Muscle of leg (tissue), 11 donors: Measurements from ENCODE around the gene ZBTB24. TPM values are rescaled to one million over a fixed set of nuclear protein-coding genes. Genes with fewer than 3 reads are reported as not detected.

Source experiments
- DNase-seq: peaks from one replicate; pipeline ENCODE4 v3.0.0; 2013
- H3K27ac ChIP-seq: one replicate; pipeline ENCODE4 v1.5.1; 2013; ENCODE audit warnings: mild to moderate bottlenecking, low read length, control low read depth
- H3K27me3 ChIP-seq: one replicate; pipeline ENCODE4 v1.6.1; 2013; ENCODE audit warnings: low read length; ENCODE audit not compliant: control insufficient read depth, insufficient read depth
- H3K36me3 ChIP-seq: one replicate; pipeline ENCODE4 v1.6.1; 2013; ENCODE audit warnings: low read length; ENCODE audit not compliant: control insufficient read depth, insufficient read depth
- H3K4me1 ChIP-seq: one replicate; pipeline ENCODE4 v1.6.1; 2013; ENCODE audit warnings: low read length; ENCODE audit not compliant: control insufficient read depth, insufficient read depth
- H3K4me3 ChIP-seq: one replicate; pipeline ENCODE4 v1.5.1; 2013; ENCODE audit warnings: low read length, control low read depth
- H3K9me3 ChIP-seq: replicated peaks from 2 replicates; pipeline ENCODE4 v1.6.1; 2013; ENCODE audit warnings: low read depth, low read length; ENCODE audit not compliant: control insufficient read depth
- WGBS: methylation state at CpG from one replicate; pipeline ENCODE4 v1.1.5; 2013; ENCODE audit warnings: missing lambda C conversion rate; ENCODE audit not compliant: insufficient coverage; 5-methylcytosine and 5-hydroxymethylcytosine counted together
- polyA plus RNA-seq, 8 donors: library from polyadenylated mRNA; unstranded; fragments of 120-200 nt; gene quantifications; one replicate each; pipeline versions ENCODE4 v1.2.1 to v1.2.3, GENCODE V29; 2013; ENCODE audit warnings: inconsistent platforms in 1 of 8, low replicate concordance in 1 of 8; ENCODE audit not compliant: insufficient read length in 8 of 8, insufficient read depth in 1 of 8
- total RNA-seq: library from RNA; stranded (reverse); fragments of 120-200 nt; gene quantifications from one replicate; pipeline ENCODE4 v1.2.4, GENCODE V29; 2013

ZBTB24 gene
- total and polyA plus RNA-seq, 9 donors: 4.4 to 6.2 (median 4.8) TPM

DNA sequence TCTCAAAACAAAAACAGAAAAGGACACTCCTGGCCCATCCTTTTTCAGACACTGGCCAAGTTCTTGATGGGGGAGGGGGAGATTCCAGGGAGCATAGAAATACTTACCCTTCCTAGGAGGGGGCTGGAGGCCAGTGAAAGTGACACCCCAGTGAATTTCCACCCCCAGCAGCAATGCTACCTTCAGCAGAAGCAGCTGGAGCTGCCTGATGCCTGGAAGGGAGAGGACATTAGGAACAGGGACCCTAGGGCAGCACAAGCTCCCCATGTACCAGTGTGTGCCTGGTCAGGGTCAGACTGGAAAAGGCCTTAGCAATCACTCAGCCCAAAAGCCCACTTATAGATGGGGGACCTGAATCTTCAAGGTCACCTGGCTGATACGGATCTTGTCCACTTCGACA is 29.9 kb downstream of the ZBTB24 start:
- Histone ChIP-seq H3K27me3 (no peaks in the 10 kb centered on the region), H3K9me3 (no peaks in the 10 kb centered on the region), H3K36me3 (peaks cover 35% of the 10 kb centered on the region), H3K4me1 (peaks cover 44% of the 10 kb centered on the region), H3K4me3 (no peak overlapping the region), H3K27ac (no peak overlapping the region)
- DNase-seq: no peak
- no CpG with 5 or more reads among the region's 2 CpGs for WGBS

- Histone ChIP-seq H3K4me3 (no peak overlapping the region), H3K27ac (no peak overlapping the region), H3K9me3 (no peaks in the 10 kb centered on the region), H3K36me3 (peaks cover 37% of the 10 kb centered on the region), H3K4me1 (peaks cover 44% of the 10 kb centered on the region), H3K27me3 (no peaks in the 10 kb centered on the region)
- DNase-seq: no peak
- 88% methylated on average over 9 of the region's 9 CpGs for WGBS
These were observed 30.8 kb downstream of the ZBTB24 start for GRCh38 chr6:109452181-109452580.

DNA sequence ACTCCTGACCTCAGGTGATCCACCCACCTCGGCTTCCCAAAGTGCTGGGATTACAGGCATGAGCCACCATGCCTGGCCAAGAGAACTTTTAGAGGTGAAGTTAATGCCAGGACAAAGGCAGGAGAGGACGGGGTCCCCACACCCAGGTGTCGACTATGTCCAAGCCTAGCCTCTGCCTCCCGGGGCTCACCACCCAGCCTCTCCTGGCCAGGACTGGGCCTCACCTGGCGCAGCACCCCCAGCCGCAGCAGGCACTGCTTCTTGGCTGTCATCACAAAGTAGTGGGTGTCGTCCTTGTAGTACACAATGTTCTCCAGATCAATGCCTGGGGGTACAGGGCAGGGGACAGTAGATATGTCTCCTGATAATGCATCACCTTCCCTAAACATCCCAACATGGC is 31.6 kb downstream of the ZBTB24 start:
- H3K27ac ChIP-seq: no peak overlapping the region
- DNase-seq: no peak
- H3K36me3 ChIP-seq: peaks cover 45% of the 10 kb centered on the region
- whole genome bisulfite sequencing: 93% methylated on average over 5 of the region's 7 CpGs
- no peaks in the 10 kb centered on the region for H3K27me3 ChIP-seq
- H3K4me1 ChIP-seq: peaks cover 36% of the 10 kb centered on the region
- no peak overlapping the region for H3K4me3 ChIP-seq
- no peaks in the 10 kb centered on the region for H3K9me3 ChIP-seq

- Histone ChIP-seq H3K4me1 (peaks cover 31% of the 10 kb centered on the region), H3K36me3 (peaks cover 51% of the 10 kb centered on the region), H3K9me3 (no peaks in the 10 kb centered on the region), H3K4me3 (no peak overlapping the region), H3K27ac (no peak overlapping the region), H3K27me3 (no peaks in the 10 kb centered on the region)
- DNase-seq: peak; percentile 21
- WGBS: no CpG with 5 or more reads among the region's 3 CpGs
These were observed 32.2 kb downstream of the ZBTB24 start for GRCh38 chr6:109450801-109451200.

- H3K4me1 ChIP-seq: peaks cover 29% of the 10 kb centered on the region
- H3K9me3 ChIP-seq: no peaks in the 10 kb centered on the region
- H3K4me3 ChIP-seq: no peak overlapping the region
- H3K27ac ChIP-seq: no peak overlapping the region
- WGBS: 88% methylated on average over 16 of the region's 16 CpGs
- H3K36me3 ChIP-seq: peaks cover 58% of the 10 kb centered on the region
- H3K27me3 ChIP-seq: no peaks in the 10 kb centered on the region
- DNase-seq: no peak
These were observed 33.0 kb downstream of the ZBTB24 start for GRCh38 chr6:109449795-109450673.

GRCh38 chr6:109449064-109449794 is 33.8 kb downstream of the ZBTB24 start:
- H3K27ac ChIP-seq: no peak overlapping the region
- peaks cover 21% of the 10 kb centered on the region for H3K4me1 ChIP-seq
- H3K9me3 ChIP-seq: no peaks in the 10 kb centered on the region
- no peaks in the 10 kb centered on the region for H3K27me3 ChIP-seq
- no peak for DNase-seq
- WGBS: 77% methylated on average over 16 of the region's 19 CpGs
- peaks cover 66% of the 10 kb centered on the region for H3K36me3 ChIP-seq
- H3K4me3 ChIP-seq: no peak overlapping the region

- Histone ChIP-seq H3K27me3 (no peaks in the 10 kb centered on the region), H3K27ac (no peak overlapping the region), H3K36me3 (peaks cover 73% of the 10 kb centered on the region), H3K4me1 (peaks cover 15% of the 10 kb centered on the region), H3K9me3 (no peaks in the 10 kb centered on the region), H3K4me3 (no peak overlapping the region)
- 57% methylated on average over 4 of the region's 7 CpGs for WGBS
- no peak for DNase-seq
These were observed 34.4 kb downstream of the ZBTB24 start for GRCh38 chr6:109448615-109449014.

DNA sequence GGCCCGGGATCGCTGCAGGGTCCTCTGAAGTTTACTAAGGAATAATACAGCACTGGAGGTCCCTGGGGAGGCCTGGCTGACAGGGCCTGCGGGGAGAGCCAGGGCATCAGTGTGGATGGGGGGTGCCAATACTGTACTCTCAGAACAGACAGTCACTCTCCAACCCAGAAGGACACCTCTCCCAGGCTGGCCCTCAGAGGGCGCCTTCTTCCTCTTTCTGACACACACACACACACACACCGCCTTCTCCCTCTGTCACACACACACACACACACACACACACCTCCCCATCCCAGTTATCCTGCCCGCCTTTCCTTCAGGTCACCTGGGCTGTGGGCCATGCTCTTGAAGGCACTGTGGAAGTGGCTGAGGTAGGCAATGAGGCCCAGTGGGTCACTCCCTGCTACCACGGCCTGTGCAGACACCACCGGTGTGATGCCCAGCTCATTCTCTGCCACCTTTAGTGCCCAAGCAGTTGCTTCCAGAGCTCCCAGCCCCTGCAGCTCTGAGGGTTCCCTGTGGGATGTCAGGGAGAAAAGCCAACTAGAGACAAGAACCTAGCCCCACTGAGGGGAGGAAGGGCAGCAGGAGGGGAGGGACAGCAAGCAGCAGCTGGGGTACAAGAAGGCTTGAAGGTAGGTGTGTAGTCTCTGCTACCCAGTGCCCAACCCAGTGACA is 35.0 kb downstream of the ZBTB24 start:
- no peak overlapping the region for H3K4me3 ChIP-seq

GRCh38 chr6:109447087-109447486 is 35.9 kb downstream of the ZBTB24 start:
- H3K27ac ChIP-seq: no peak overlapping the region
- no peak for DNase-seq
- no peaks in the 10 kb centered on the region for H3K27me3 ChIP-seq
- peaks cover 77% of the 10 kb centered on the region for H3K36me3 ChIP-seq
- no peaks in the 10 kb centered on the region for H3K9me3 ChIP-seq
- no peak overlapping the region for H3K4me3 ChIP-seq
- peaks cover 7% of the 10 kb centered on the region for H3K4me1 ChIP-seq
- 82% methylated on average over 8 of the region's 10 CpGs for WGBS

More for the DNA sequence above, 35.0 kb downstream of the ZBTB24 start:
- Histone ChIP-seq H3K27ac (no peak overlapping the region), H3K27me3 (no peaks in the 10 kb centered on the region), H3K9me3 (no peaks in the 10 kb centered on the region), H3K4me1 (peaks cover 9% of the 10 kb centered on the region), H3K36me3 (peaks cover 74% of the 10 kb centered on the region)
- DNase-seq: no peak
- WGBS: 76% methylated on average over 3 of the region's 8 CpGs

- no peak for DNase-seq
- WGBS: 89% methylated on average over 6 of the region's 8 CpGs
- no peak overlapping the region for H3K27ac ChIP-seq
- peaks cover 75% of the 10 kb centered on the region for H3K36me3 ChIP-seq
- H3K9me3 ChIP-seq: no peaks in the 10 kb centered on the region
- H3K4me1 ChIP-seq: peaks cover 13% of the 10 kb centered on the region
- H3K27me3 ChIP-seq: no peaks in the 10 kb centered on the region
- H3K4me3 ChIP-seq: no peak overlapping the region
These were observed 36.5 kb downstream of the ZBTB24 start for GRCh38 chr6:109446541-109446940.
